Measurements from ENCODE around the gene RHOB.

RHOB gene

DNA sequence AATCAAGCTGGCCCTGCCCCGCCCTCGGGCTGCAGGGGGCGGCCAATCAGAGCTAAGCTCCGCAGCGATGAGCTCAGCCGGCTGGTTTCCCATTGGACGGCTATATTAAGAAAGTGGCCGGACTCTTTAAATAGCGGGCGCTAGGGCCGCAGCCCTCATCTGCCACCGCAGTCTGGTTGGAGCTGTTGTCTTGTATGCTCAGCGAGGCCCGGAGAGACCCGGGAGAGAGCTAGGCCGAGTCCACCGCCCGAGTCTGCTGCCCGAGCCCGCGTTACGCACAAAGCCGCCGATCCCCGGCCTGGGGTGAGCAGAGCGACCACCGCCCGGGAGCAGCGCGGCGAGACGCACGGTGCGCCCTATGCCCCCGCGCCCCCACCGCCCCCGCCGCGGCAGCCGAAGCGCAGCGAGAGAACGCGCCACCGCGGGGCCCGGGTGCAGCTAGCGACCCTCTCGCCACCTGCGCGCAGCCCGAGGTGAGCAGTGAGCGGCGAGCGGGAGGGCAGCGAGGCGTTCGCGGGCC lies at the start of gene RHOB:
RHOB (plus strand) TSS at position 158 of the 520 bp plus-strand sequence. CDS start 392 bp downstream, outside the sequence.
- peak within 1 kb of the TSS; percentile 82 for H3K4me3 ChIP-seq (ENCODE audit: low read depth, low read length)
- H3K9ac ChIP-seq = peak within 1 kb of the TSS; percentile 98
- TF ChIP-seq, protein P1, sequence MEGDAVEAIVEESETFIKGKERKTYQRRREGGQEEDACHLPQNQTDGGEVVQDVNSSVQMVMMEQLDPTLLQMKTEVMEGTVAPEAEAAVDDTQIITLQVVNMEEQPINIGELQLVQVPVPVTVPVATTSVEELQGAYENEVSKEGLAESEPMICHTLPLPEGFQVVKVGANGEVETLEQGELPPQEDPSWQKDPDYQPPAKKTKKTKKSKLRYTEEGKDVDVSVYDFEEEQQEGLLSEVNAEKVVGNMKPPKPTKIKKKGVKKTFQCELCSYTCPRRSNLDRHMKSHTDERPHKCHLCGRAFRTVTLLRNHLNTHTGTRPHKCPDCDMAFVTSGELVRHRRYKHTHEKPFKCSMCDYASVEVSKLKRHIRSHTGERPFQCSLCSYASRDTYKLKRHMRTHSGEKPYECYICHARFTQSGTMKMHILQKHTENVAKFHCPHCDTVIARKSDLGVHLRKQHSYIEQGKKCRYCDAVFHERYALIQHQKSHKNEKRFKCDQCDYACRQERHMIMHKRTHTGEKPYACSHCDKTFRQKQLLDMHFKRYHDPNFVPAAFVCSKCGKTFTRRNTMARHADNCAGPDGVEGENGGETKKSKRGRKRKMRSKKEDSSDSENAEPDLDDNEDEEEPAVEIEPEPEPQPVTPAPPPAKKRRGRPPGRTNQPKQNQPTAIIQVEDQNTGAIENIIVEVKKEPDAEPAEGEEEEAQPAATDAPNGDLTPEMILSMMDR (IDR thresholded peaks at IDR 0.05) = no peak
- H3K4me1 ChIP-seq = peaks cover 19% of the 10 kb centered on the region
- H3K36me3 ChIP-seq (ENCODE audit: control insufficient read depth, insufficient read depth, low read length) = peaks cover 2% of the 10 kb centered on the region
- peak within 1 kb of the TSS; percentile 100 for H3K27ac ChIP-seq
- peak within 1 kb of the TSS; percentile 87 for H2AFZ ChIP-seq
- H3K9me3 ChIP-seq (ENCODE audit: control insufficient read depth, low read length) = no peaks in the 10 kb centered on the region
- peaks cover 10% of the 10 kb centered on the region for H3K79me2 ChIP-seq
- H3K27me3 ChIP-seq (ENCODE audit: control insufficient read depth, insufficient read depth, low read length) = no peaks in the 10 kb centered on the region
- peak within 1 kb of the TSS; percentile 95 for H3K4me2 ChIP-seq (ENCODE audit: low read length)

DNA sequence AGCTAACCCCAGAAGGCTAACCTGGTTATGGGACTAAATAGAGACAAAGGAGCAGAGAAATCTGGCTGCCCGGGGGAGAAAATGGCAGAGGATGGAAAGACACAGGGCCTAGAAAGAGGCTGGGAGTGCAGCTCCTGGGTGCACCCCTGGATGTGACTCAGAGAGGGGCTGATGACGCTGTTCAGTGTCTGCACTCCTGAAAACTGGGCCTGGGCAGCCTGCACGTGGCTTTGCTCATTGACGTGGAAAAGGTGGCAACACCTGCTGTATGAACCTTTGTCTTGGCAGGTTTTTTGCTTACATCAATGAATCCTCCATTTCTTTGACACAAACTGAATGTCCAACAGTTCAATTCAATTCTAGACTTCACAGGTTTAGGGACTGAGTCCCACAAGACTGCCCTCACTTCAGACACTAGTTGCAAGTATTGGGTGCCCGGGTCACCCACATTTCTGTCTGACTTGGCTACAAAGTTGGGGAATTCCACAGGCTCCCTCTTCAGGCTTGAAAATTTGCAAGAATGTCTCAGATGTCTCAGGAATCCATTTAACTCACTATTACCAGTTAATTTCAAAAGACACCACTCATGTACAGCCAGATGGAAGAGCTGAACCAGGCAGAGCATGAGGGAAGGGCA lies 48.9 kb upstream of the RHOB start:
- H3K27me3 ChIP-seq (ENCODE audit: control insufficient read depth, insufficient read depth, low read length) = no peaks in the 10 kb centered on the region
- no peak overlapping the region for H3K4me3 ChIP-seq (ENCODE audit: low read depth, low read length)
- H3K79me2 ChIP-seq = no peaks in the 10 kb centered on the region
- TF ChIP-seq, protein P1 (IDR thresholded peaks at IDR 0.05) = no peak
- no peaks in the 10 kb centered on the region for H3K36me3 ChIP-seq (ENCODE audit: control insufficient read depth, insufficient read depth, low read length)
- H2AFZ ChIP-seq = no peak overlapping the region
- no peak overlapping the region for H3K27ac ChIP-seq
- no peak overlapping the region for H3K9ac ChIP-seq
- H3K4me1 ChIP-seq = no peaks in the 10 kb centered on the region
- no peaks in the 10 kb centered on the region for H3K9me3 ChIP-seq (ENCODE audit: control insufficient read depth, low read length)
- no peak overlapping the region for H3K4me2 ChIP-seq (ENCODE audit: low read length)

DNA sequence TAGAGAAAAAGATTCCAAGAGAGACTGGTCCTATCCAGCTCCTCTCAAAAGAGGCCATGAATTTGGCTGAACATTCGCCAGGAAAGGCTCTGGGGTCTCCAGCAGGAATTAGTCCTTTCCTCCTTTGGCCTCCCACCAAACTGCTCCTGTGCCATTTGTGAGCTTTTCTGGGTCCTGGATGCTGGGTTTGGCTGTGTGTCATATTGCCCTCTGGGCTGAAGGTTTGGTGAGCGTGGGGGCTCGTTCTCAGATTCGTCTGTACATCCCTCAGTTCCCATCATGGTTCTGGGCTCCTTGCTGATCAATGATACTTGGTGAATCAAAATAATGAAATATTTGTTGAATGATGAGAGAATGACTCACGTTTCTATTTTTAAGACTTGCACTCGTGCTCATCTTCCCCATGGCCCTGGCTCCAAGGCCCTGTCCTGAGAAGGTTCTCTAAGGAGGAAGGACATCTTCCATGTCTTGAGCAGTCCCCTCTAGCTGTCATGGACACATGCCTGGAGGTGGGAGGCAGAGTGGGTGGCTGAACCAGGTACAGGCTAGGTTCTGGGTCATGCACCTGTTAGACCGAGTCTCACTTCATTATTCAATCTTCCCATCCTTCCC lies 47.8 kb upstream of the RHOB start:
- no peaks in the 10 kb centered on the region for H3K36me3 ChIP-seq (ENCODE audit: control insufficient read depth, insufficient read depth, low read length)
- TF ChIP-seq, protein P1 (IDR thresholded peaks at IDR 0.05) = no peak
- H3K9me3 ChIP-seq (ENCODE audit: control insufficient read depth, low read length) = no peaks in the 10 kb centered on the region
- H3K9ac ChIP-seq = no peak overlapping the region
- no peaks in the 10 kb centered on the region for H3K79me2 ChIP-seq
- H2AFZ ChIP-seq = no peak overlapping the region
- H3K27me3 ChIP-seq (ENCODE audit: control insufficient read depth, insufficient read depth, low read length) = no peaks in the 10 kb centered on the region
- H3K27ac ChIP-seq = no peak overlapping the region
- H3K4me1 ChIP-seq = no peaks in the 10 kb centered on the region
- H3K4me2 ChIP-seq (ENCODE audit: low read length) = no peak overlapping the region
- no peak overlapping the region for H3K4me3 ChIP-seq (ENCODE audit: low read depth, low read length)

DNA sequence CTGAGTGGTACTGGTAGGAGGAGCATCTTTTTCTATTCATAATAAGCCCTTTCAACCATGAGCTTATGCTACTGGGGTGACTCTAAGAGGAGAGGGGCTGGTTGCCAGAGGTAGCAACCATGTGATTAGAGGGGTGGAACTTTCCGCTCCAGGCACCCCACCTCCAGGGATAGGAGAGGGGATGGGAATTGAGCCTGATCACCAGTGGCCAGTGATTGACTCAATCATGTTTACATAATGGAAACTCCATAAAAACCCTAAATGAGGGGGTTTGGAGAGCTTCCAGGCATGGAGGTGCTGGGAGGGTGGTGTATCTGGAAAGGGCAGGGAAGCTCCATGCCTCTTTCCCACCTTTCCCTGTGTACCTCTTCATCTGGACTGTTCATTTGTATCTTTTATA lies 46.6 kb upstream of the RHOB start:
- Histone ChIP-seq H3K27me3 (ENCODE audit: control insufficient read depth, insufficient read depth, low read length) (no peaks in the 10 kb centered on the region), H3K27ac (no peak overlapping the region), H3K4me3 (ENCODE audit: low read depth, low read length) (no peak overlapping the region), H2AFZ (no peak overlapping the region), H3K9me3 (ENCODE audit: control insufficient read depth, low read length) (no peaks in the 10 kb centered on the region), H3K9ac (no peak overlapping the region), H3K36me3 (ENCODE audit: control insufficient read depth, insufficient read depth, low read length) (no peaks in the 10 kb centered on the region), H3K4me2 (ENCODE audit: low read length) (no peak overlapping the region), H3K79me2 (no peaks in the 10 kb centered on the region), H3K4me1 (no peaks in the 10 kb centered on the region)
- TF ChIP-seq, protein P1 (IDR thresholded peaks at IDR 0.05) = no peak

All from parathyroid adenoma (tissue), 2 donors.